Stimulated activated CD4-positive, alpha-beta T cell treated with anti-CD3 and anti-CD28 coated beads, Interleukin-15, amount 100 ng/mL, for 1 hour (primary cell): Measurements from ENCODE around the gene RSPH6A.
A peak's percentile ranks its signal among the peaks of the same experiment; 100 is the strongest.

Source experiments
- DNase-seq, 2 donors: peaks; one replicate each; pipeline ENCODE4 v3.0.0-alpha.2; 2020; ENCODE audit warnings: low read depth in 1 of 2, low spot score in 1 of 2

Gene RSPH6A

DNA sequence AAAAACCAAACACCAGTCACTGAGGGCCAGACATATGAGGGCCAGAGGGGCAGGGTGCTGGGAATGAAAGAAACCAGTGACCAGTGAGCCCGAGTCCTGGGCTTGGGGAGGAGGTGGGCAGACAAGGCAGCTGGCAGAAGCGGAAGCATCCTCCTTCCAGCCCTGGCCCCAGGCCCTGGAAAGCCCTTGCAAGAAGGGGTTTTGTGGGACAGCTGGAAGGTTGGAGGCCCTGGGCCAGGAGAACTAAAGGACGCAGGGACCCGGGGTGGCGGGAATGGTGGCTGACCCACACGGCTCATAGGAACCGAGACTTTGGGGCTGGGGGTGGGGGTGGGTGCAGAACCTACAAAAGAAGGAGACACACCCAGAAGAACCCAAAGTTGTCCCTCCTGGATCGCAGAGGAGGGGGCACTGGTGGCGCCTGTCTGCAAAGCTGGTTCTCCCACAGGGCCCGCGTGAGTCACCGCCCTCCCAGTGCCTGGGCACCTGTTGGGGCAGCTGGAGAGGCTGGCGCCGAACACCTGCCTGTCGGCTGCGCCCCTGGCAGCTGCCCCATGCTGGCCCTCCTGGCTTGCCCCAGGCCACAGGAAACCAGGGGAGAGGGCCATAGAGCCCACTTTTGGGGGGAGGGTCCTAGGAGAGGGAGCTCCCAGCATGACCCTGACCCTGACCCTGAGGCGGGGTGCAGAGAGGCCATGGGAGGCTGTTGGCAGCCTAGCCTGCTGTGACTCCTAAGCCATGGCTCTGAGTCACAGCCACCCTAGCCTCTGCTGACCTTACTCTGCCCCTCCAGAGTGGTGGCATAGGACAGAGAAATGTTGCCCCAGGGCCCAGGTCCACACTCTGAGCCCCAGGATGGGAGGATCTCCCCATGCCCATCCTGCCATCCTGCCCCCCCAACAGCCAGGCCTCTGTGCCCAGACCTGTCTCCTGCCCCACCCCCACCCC lies 33.6 kb downstream of the RSPH6A start:
- no peak for DNase-seq

DNA sequence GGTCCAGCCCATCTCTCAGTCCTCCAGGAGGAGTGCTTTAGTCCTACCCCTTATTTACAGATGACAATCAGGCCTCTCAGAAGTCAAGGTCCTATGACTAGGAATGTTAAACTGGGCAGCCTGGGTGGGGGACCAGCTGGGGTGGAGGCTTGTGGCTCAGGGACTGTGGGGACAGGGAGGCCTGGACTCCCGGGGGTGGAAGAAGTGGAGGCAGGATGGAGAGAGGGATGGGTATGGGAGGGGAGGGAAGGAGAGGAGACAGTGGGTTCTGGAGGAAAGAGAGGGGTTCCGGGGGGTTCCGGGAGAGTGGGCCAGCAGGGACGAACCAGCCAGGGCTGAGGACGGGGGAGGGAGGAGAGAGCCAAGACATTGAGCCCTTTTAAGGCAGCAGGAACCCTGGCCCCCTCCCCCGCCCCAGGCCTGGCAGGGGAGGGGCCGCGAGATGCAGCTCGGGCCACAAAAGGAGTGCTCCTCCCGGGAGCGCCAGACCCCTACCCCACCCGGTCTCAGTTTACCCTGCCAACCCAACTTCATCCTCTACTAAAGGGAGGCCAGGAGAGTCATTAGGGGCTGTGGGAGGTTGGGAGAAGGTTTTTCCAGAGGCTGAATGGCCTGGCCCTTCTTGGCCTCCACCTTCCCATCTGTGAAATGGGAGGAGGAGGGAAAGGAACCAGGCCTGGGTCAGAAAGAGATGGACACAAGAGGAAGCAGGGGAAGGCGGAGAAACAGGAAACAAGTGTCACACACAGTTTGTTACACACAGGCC lies 34.5 kb downstream of the RSPH6A start:
- no peak for DNase-seq

DNA sequence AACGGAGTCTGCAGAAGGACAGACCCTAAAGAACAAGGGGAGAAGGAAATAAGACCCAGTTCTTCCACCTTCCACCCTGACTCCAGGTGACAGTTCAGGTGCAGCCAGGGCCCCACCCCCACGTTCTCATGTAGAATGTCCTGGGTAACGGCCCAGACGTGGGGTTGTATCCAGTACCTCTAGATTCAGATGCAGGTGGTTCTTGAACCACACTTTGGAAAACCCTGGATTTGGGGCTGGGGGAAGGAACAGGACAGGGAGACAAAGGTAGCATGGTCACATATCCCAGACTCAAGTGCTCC lies 35.0 kb downstream of the RSPH6A start:
- DNase-seq: no peak

DNA sequence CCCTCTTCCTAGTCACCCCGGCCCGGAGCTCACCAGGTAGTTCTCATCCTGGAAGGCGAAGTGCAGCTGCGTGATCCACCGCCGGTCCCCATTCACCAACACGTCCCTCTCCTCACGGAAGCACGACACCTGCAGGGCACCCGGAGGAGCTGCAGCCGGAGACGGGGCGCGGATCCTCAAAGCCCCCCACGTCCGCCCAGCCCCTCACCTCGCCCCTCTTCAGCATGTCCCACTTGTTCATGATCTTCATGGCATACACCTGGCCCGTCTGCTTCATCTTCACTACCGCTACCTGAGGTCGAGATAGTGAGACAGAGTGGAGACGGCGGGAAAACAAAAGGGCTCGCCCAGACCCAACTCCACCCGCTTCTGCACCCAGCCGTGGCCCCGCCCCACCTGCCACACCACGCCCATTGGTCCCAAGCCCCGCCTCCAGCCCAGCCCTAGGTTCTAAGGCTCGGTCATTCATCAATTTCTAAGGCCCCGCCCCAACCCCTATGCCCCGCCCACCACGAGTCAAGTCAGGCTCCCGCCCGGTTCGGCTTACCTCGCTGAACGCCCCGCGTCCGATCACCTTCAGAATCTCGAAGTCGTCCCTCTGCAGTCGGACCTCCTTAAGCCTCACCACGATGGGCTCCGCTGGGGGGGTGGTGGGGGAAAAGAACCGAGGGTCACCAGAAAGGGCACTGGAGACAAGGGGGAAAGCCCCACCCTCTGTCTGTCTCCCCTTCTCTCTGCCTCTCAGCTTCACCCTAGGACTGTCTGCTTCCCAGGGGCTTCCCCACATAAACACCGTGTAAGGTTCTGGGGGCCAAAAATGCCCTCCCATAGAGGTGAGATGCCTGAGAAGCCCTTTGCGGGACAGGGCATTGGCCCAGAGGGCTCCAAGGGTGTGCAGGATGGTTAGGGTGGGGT lies 35.6 kb downstream of the RSPH6A start:
- peak; percentile 50 to 88 for DNase-seq

DNA sequence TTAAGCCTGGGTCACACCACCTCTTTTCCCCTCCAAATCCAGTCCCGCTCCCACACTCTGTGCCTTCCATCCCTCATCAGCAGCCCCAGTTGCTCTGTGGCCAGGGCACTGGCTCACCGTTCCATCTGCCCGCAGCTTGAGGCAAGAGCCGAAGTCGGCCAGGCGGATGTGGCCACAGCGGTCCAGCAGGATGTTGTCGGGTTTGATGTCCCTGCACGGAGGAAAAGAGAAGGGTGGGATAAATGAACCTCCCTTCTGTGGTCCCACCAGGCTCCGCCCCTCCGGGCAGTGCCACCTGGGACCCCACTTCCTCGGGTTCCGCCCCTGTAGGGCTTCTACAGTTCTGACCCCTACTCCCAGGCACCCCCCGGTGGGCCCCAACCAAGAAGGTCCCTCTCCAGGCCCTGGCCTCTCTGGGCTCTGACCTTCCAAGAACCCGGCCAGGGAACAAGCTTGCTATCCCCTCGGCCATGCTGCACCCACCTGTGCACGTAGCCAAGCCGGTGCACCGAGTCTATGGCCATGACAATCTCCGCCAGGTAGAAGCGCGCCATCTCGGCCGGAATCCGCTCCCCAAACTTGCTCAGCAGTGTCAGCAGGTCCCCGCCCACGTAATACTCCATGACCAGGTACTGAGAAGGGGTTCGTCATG lies 37.0 kb downstream of the RSPH6A start:
- no peak for DNase-seq

DNA sequence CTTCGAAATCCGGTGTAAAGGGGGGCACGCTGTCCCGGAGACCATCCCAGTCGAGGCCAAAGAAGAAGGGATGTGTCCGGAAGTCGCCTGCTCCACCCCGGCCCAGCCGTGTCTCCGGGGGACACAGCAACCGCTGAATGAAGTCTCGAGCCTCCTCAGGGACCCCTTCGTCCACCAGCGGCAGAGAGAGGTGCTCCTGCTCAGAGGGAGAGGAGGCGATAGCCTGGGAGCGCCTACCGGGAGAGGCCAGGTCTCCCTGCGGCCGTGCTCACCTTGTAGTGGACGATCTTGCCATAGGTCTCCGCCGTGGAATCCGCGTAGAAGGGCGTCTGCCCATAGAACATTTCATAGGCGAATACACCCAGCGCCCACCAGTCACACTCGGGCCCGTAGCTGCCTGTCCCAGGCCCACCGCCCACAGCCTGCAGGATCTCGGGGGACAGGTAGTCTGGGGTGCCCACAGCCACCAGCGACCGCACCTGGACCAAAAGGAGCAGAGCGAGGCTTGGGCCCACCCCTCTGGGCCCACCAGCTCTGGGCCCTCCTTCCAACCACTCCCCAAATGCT lies 37.6 kb downstream of the RSPH6A start:
- no peak for DNase-seq

DNA sequence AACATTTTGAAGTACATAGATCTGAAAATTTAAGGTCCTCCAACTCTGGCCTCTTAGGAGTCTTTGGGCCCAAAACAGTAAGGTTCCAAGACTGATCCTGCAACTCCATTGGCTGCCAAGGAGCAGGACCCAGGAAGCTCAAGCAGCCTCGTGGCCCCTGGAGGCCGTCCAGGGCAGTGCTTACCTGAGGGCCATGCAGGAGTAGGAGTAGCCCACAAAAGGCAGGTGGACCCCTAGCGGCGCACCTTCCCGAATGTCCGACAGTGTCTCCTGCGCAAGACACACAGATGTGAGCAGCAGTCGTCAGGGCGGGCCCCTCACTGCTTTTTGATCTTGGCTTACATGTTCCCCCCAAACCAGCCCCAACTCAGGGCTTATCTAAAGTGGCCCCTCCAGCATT lies 40.3 kb downstream of the RSPH6A start:
- no peak for DNase-seq

DNA sequence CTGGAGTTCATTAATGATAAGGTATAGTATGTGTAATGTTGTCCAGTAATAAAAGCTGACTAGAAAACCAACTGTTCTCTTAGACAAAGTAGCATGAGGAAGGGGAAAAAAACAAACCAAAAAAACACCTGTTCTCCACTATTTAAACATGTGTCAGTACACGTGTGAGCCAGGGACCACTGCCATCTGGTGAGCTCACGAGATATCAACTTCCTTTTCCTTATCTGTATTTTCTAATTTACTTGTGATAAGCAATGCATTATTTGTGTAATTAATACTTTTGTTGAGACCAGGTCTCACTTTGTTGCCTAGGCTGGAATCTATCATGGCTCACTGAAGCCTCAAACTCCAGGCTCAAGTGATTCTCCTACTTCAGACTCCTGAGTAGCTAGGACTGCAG lies 41.7 kb downstream of the RSPH6A start:
- DNase-seq: no peak

DNA sequence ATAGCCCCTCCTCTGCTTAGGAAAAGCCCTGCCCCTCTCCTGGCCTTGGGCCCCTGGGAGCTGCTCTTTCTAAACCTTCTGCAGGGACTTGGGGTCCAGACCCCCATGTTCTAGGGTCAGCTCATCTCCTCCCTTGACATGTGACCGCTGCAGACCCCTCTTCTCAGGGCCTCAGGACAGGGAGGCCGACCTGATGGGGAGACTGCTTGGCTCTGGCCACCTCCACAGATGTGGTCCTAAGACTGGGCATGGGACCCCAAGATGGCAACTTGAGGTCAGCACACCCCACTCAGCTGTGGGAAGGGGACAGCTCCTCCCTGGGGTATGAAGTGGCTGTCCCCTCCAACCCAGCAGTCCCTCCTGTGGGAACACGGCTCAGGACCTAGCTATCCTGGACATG lies 42.2 kb downstream of the RSPH6A start:
- no peak for DNase-seq

DNA sequence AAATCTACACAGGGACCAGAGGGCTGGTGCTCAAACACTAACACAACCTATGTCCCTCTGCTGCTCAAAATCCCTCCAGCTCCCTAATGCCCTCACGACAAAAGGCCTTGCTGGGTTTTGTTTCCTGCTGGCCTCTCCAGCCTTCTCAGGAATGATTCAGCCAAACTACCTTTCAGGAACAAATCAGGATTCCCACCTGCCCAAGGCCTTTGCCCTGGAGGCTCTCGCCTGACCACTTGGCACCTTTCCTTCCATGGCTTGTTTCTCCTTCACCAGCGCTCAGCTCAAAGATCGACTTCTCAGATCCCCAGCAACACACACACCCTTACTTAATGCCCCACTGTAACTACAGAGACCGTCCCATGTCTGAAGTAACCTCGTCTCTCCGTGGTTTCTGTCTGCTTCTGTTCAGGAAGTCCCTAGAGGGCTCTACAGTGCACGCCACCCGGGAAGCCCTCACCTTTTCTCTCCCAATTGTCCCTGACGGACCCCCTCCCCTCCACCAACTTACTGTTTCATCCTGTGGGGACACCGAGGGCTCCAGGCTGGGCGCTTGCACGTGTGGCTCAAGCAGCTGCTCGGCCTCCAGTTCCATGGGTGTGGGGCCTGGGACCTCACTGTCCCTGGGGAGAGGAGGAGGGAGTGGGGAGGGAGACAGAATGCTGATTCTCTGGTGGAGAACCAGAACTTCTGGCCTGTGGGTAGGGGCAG lies 42.8 kb downstream of the RSPH6A start:
- DNase-seq: no peak

DNA sequence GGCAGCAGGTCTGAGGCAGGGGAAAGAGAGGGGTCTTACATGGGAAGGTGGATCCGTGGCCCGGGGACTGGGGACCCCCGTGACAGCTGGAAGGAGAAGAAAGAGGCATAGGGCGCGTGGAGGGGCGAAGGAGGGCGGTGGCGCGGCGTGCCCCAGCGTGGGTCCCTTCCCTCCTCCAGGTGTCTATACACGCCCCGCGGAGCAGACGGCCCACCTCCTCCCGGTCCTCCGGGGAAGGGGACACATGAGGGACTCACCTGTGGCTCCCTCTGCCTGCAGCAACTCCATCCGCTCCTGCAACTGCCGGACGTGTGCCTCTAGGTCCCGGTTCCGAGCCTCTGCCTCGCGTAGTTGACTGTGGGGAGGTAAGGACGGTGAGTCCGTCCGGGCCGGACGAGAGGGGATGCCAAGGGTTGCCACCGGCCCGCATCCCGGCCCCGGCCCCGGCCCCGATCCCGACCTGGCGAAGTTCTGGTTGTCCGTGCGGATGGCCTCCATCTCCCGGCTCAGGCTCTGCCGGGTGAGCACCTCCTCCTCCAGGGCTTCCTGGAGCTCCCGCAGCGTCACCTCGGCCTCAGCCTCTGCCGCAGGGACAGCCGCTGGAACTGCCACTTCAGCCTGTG lies 43.7 kb downstream of the RSPH6A start:
- no peak for DNase-seq

DNA sequence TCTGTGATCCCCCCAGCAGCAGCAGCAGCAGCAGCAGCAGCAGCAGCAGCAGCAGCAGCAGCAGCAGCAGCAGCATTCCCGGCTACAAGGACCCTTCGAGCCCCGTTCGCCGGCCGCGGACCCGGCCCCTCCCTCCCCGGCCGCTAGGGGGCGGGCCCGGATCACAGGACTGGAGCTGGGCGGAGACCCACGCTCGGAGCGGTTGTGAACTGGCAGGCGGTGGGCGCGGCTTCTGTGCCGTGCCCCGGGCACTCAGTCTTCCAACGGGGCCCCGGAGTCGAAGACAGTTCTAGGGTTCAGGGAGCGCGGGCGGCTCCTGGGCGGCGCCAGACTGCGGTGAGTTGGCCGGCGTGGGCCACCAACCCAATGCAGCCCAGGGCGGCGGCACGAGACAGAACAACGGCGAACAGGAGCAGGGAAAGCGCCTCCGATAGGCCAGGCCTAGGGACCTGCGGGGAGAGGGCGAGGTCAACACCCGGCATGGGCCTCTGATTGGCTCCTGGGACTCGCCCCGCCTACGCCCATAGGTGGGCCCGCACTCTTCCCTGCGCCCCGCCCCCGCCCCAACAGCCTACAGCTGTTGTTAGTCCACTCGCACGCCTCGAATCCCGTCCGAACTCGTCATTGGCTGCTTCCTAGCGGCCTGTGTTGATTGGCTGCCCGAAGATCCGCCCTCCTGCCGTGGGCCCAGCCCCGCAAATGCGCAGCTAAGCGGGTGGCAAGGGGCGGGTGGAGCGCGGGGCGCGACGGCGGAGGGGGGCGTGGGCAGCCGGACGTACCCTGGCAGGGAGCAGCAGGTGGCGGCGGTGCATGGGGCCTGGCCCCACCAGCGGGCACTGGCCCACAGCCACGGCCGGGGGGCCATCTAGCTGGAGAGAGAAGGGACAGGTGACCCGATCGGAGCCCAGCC lies 44.7 kb downstream of the RSPH6A start:
- DNase-seq: peak; percentile 83 to 87

DNA sequence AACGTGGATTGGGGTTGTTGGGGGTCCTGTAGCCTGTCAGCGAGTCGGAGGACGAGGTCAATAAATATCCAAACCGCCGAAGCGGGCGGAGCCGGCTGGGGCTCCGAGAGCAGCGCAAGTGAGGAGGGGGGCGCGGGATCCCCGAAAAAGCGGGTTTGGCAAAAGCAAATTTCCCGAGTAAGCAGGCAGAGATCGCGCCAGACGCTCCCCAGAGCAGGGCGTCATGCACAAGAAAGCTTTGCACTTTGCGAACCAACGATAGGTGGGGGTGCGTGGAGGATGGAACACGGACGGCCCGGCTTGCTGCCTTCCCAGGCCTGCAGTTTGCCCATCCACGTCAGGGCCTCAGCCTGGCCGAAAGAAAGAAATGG lies 45.3 kb downstream of the RSPH6A start:
- DNase-seq: peak in 1 of 2 donors; percentile 22

DNA sequence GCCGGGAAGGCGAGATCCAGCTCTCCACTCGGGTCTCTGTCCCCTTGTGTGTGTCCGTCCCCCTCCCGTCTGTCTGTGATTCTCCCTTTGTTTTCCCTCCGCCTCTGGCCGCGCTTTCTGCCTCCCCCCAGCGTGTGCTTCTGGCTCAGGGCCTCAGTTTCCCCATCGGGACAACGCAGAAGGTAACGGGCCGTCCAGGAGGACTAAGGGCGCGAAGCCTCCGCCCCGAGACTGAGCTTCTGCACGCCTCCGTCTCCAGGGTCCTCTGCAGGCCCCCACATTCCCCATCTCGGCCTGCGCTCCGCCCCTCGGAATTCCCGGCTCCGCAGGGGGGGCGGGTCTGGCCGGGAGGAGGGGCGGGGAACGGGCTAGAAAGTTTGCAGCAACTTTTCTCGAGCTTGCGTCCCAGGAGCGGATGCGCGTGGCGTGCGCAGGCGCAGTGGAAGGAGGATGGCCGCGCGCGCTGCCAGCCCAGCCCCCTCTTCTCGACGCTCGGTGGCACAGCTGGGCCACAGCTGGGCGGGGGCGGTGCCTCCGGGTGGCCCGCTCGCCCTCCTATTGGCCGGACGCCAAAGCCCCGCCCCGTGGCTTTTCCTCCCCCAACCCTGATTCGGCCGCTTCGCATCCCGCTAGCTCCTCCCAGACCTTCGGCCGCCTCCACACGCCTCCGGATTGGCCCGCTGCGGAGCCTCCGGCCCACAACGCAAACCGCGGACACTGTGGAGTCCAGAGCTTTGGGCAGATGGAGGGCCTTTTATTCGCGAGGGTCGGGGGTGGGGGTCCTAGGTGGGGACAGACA lies 45.9 kb downstream of the RSPH6A start, which contains the start of gene SIX5:
Gene SIX5 (minus strand): TSS at position 269 of the 799 bp plus-strand sequence. CDS start 408 bp downstream, outside the sequence.
- peak; percentile 91 to 92 for DNase-seq

DNA sequence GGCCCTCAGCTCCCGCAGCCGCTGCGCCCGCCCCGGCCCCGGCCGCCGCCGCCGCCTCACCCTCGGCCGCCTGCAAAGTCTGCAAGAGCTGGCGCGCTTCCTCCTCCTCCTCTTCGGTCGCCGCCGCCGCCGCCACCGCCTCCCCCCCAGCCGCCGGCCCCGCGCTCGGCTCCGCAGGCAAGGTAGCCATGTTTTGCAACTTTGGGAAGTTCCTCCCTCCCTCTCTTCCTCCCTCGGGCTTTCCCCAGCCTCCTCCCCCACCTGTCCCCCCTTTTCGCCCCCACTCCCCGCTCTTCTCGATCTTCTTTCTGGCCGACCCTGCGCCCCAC lies 46.5 kb downstream of the RSPH6A start:
- DNase-seq: peak in 1 of 2 donors; percentile 29

DNA sequence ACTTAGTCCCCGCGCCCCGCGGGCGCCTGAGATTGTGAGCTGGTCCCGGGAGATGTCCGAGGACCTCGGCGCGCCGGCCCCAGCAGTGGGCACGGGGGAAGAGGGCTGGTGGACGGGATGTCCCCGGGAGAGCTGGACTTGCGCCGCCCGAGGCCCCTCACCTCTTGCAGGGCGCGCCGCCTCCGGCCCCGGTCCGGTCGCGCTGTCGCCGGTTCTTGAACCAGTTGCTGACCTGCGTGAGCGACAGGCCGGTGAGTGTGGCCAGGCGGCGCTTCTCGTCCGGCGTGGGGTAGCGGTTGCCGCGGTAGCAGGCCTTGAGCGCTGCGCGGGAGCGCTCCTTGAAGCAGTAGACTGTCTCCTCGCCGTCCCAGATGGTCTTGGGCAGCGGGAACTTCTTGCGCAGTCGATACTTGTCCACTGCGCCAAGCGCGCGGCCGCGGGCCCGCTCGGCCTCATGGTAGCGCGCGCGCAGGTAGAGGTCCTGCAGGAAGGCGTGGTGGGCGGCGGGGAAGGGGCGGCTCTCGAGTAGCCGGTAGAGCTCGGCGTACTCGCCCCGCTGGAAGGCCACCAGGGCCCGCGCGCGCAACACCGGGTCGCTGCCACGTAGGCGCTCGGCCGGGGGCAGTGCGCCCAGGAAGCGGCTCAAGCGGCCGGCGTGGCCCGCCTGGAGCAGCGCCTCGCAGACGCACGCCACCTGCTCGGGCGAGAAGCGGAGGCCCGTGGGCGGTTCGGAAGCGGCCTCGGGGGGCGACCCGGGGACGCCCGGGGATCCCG lies 47.0 kb downstream of the RSPH6A start:
- DNase-seq: no peak

DNA sequence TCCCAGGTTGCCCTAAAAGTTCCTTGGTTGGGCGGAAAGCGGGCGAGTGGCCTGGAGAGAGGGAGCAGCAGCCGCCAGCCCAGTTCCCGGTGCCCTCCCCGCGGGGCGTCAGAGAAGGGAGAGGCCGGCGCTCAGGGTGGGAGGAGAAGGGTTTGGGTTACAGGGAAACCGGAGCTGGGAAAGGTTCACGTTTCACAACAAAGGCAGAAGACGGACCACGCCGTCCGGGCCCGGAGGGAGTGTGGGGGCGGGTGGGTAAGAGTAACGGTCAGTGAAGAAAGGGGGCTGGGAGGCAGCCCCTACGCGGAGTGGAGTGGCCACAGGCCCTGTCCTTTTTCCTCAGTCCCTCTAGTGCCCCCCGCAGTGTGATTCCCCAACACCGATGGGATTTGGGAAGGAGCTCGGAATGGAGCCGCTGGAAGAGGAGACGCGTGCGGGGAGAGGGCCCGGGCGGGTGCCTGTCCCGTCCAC lies 47.7 kb downstream of the RSPH6A start:
- DNase-seq: no peak
